ENCODE data around the gene TRAPPC12.

GRCh38 chr2:3434654-3435053 is 55.2 kb downstream of the TRAPPC12 start:
- no peak for TF ChIP-seq CTCF (IDR thresholded peaks at IDR 0.05)
- no peak for TF ChIP-seq POLR2A (IDR thresholded peaks at IDR 0.05)

Measured in esophagus squamous epithelium (tissue), 4 donors.